Mammary epithelial cell (primary cell): Measurements from ENCODE around the gene FOXD4L5.
"Not testable (repeated sequence)": the region's sequence is repeated elsewhere in the genome, so short reads cannot be mapped to it uniquely, and the experiment has no call there.

Experiments
- CTCF ChIP-seq, 2 donors: IDR thresholded peaks in 1 of 2; conservative IDR thresholded peaks in 1 of 2; 2 replicates each; pipeline ENCODE4 v1.5.1; 2011 to 2012; ENCODE audit warnings: inconsistent platforms in 2 of 2, low read length in 2 of 2, mild to moderate bottlenecking in 2 of 2, control low read depth in 1 of 2, low read depth in 1 of 2; ENCODE audit not compliant: insufficient read depth in 1 of 2; ENCODE audit errors: extremely low read depth in 1 of 2
- EZH2 ChIP-seq: IDR thresholded peaks from 2 replicates; pipeline ENCODE4 v1.6.1; 2012; ENCODE audit warnings: low read length, inconsistent platforms, borderline replicate concordance

GRCh38 chr9:65285109-65285508, at the start of gene FOXD4L5:
- not testable (repeated sequence) for TF ChIP-seq CTCF (conservative IDR thresholded peaks at IDR 0.05 in 1 of 2, IDR thresholded peaks at IDR 0.05 in 1 of 2; ENCODE audit: extremely low read depth in 1 of 2, insufficient read depth in 1 of 2, low read depth in 1 of 2, low read length in 2 of 2); EZH2
